ENCODE measurements around the gene JARID2. TPM values are rescaled to one million over a fixed set of nuclear protein-coding genes. Genes with fewer than 3 reads are reported as not detected.

The JARID2 gene
- total RNA-seq, 1 experiment from 2014 or later, result 23.6 TPM

GRCh38 chr6:15425947-15426346 is 180.1 kb downstream of the JARID2 start:
- no peaks in the 10 kb centered on the region for H3K36me3 ChIP-seq (ENCODE audit: control insufficient read depth in 1 of 2, insufficient read depth in 2 of 2, low read length in 2 of 2)
- H4K20me1 ChIP-seq (ENCODE audit: insufficient read depth), result no peaks in the 10 kb centered on the region
- ChIA-PET RAD21 (ENCODE audit: low non-redundant PET in 1 of 2, low total read pairs in 2 of 2, uncharacterized antibody in 2 of 2, unreplicated experiment in 2 of 2) (no interaction called here), POLR2A (no interaction called here), CTCF (no interaction called here)
- no peak overlapping the region for H3K4me2 ChIP-seq (ENCODE audit: low read length)
- peaks cover 49% of the 10 kb centered on the region for H3K79me2 ChIP-seq (ENCODE audit: insufficient read depth, low read length)
- H2AFZ ChIP-seq (ENCODE audit: low read depth, low read length, poor library complexity, severe bottlenecking), result no peak overlapping the region
- no peak for TF ChIP-seq ZFX (IDR thresholded peaks at IDR 0.05)
- TF ChIP-seq YY1 (IDR thresholded peaks at IDR 0.05; ENCODE audit: extremely low read depth, insufficient replicate concordance, low read depth, low read length), result no peak
- no peak for TF ChIP-seq JUND (IDR thresholded peaks at IDR 0.05)
- TF ChIP-seq POLR2A (IDR thresholded peaks at IDR 0.05; ENCODE audit: borderline replicate concordance, extremely low read depth, insufficient read depth, insufficient read length), result no peak
- no peak for TF ChIP-seq SRF (IDR thresholded peaks at IDR 0.05; ENCODE audit: low read depth)
- no peak for TF ChIP-seq EZH2 (IDR thresholded peaks at IDR 0.05)
- no peak for TF ChIP-seq MAX (IDR thresholded peaks at IDR 0.05)
- TF ChIP-seq EZH2phosphoT487 (IDR thresholded peaks at IDR 0.05; ENCODE audit: borderline replicate concordance), result no peak
- no peak for TF ChIP-seq ZNF274 (IDR thresholded peaks at IDR 0.05; ENCODE audit: low read depth, low read length)
- no peak for TF ChIP-seq CBX3 (IDR thresholded peaks at IDR 0.05; ENCODE audit: low read depth)
- no peak for TF ChIP-seq FOSL1 (IDR thresholded peaks at IDR 0.05; ENCODE audit: low read depth)
- TF ChIP-seq TCF7L2 (IDR thresholded peaks at IDR 0.05; ENCODE audit: borderline replicate concordance, extremely low read depth, insufficient read depth, insufficient read length), result no peak
- no peak for TF ChIP-seq SIN3A (IDR thresholded peaks at IDR 0.05; ENCODE audit: low read depth)
- no peak for TF ChIP-seq CTCF (IDR thresholded peaks at IDR 0.05 in 2 of 3, conservative IDR thresholded peaks at IDR 0.05 in 1 of 3; ENCODE audit: borderline replicate concordance in 1 of 3, insufficient read depth in 1 of 3, low read depth in 2 of 3, low read length in 2 of 3)
- TF ChIP-seq EGR1 (IDR thresholded peaks at IDR 0.05; ENCODE audit: low read depth), result no peak
- no peak for TF ChIP-seq REST (IDR thresholded peaks at IDR 0.05; ENCODE audit: low read depth)
- TF ChIP-seq POLR2AphosphoS5 (IDR thresholded peaks at IDR 0.05; ENCODE audit: low read depth, low read length), result no peak
- H3K27ac ChIP-seq (ENCODE audit: low read depth, low read length), result no peak overlapping the region
- intact Hi-C loops (cut with micrococcal nuclease), result no loop called here
- H3K9me2 ChIP-seq (ENCODE audit: insufficient read depth), result no peaks in the 10 kb centered on the region
- no peak overlapping the region for H3K9ac ChIP-seq (ENCODE audit: low read length)
- no peak for ATAC-seq
- H3K4me3 ChIP-seq (replicated peaks in 1 of 2; ENCODE audit: low read depth in 1 of 2, low read length in 2 of 2), result no peak overlapping the region
- no TSS peak for BruUV-seq (replicated peaks)
- DNase-seq (ENCODE audit: low read depth, low spot score), result no peak
- H3K27me3 ChIP-seq (ENCODE audit: insufficient read depth, low read length), result no peaks in the 10 kb centered on the region
- H3K4me1 ChIP-seq (ENCODE audit: control insufficient read depth in 1 of 2, insufficient read depth in 2 of 2, low read length in 2 of 2), result no peaks in the 10 kb centered on the region
- H3K9me3 ChIP-seq (ENCODE audit: control insufficient read depth in 1 of 2, insufficient read depth in 1 of 2, low read depth in 1 of 2, low read length in 2 of 2), result no peaks in the 10 kb centered on the region
